Measurements from ENCODE around the gene CAV1. TPM values are rescaled to one million over a fixed set of nuclear protein-coding genes. Genes with fewer than 3 reads are reported as not detected.

The CAV1 gene
- polyA plus RNA-seq, 1 donor from 2014 or later: not detected

DNA sequence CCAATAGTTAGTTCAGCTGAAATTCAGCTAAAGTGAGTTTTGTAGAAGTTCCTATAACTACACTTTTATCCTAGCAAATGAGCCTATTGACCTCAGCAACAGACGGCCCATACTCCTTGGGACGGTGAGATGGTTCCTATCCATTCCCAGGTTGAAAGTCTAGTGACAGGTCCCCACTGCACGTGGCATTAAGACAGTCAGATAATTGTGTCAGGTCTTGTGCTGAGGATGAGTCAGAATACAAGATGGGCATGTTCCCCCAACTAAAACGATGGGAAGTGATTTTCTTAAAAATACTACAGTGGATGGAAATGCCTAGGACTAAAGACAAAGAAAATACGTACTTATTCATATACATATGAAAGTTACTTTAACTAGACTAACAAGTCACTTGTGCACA, 2.1 kb downstream of the CAV1 start:
- Histone ChIP-seq H3K9me2 (ENCODE audit: insufficient read depth, low read length) (no peaks in the 10 kb centered on the region), H2AFZ (ENCODE audit: low read depth, low read length) (no peak overlapping the region), H3K27me3 (ENCODE audit: insufficient read depth, low read depth, low read length) (peaks cover 56% of the 10 kb centered on the region), H3K27ac (ENCODE audit: low read length) (no peak overlapping the region), H4K20me1 (ENCODE audit: insufficient read depth) (no peaks in the 10 kb centered on the region), H3K4me2 (ENCODE audit: low read length) (peak overlapping the region; percentile 94), H3K9ac (ENCODE audit: low read length) (no peak overlapping the region), H3K9me3 (ENCODE audit: low read length) (no peaks in the 10 kb centered on the region), H3K79me2 (replicated peaks; ENCODE audit: insufficient read depth, low read length) (no peaks in the 10 kb centered on the region), H3F3A (ENCODE audit: insufficient read depth, low read length, poor library complexity, severe bottlenecking) (no peaks in the 10 kb centered on the region), H3K36me3 (ENCODE audit: insufficient read depth, low read length) (no peaks in the 10 kb centered on the region), H3K4me3 (ENCODE audit: low read length) (peak overlapping the region; percentile 74)
- TF ChIP-seq, protein P1, sequence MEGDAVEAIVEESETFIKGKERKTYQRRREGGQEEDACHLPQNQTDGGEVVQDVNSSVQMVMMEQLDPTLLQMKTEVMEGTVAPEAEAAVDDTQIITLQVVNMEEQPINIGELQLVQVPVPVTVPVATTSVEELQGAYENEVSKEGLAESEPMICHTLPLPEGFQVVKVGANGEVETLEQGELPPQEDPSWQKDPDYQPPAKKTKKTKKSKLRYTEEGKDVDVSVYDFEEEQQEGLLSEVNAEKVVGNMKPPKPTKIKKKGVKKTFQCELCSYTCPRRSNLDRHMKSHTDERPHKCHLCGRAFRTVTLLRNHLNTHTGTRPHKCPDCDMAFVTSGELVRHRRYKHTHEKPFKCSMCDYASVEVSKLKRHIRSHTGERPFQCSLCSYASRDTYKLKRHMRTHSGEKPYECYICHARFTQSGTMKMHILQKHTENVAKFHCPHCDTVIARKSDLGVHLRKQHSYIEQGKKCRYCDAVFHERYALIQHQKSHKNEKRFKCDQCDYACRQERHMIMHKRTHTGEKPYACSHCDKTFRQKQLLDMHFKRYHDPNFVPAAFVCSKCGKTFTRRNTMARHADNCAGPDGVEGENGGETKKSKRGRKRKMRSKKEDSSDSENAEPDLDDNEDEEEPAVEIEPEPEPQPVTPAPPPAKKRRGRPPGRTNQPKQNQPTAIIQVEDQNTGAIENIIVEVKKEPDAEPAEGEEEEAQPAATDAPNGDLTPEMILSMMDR (IDR thresholded peaks at IDR 0.05; ENCODE audit: poor library complexity, severe bottlenecking): no peak
- TF ChIP-seq RAD21 (conservative IDR thresholded peaks at IDR 0.05) (no peak), SMC3 (conservative IDR thresholded peaks at IDR 0.05; ENCODE audit: poor library complexity) (no peak), EZH2 (IDR thresholded peaks at IDR 0.05; ENCODE audit: borderline replicate concordance, insufficient read depth, low read length, poor library complexity, severe bottlenecking) (no peak), POLR2AphosphoS5 (IDR thresholded peaks at IDR 0.05) (no peak), EP300 (conservative IDR thresholded peaks at IDR 0.05; ENCODE audit: poor library complexity, severe bottlenecking) (no peak), MXI1 (conservative IDR thresholded peaks at IDR 0.05; ENCODE audit: poor library complexity, severe bottlenecking) (no peak), TAF1 (IDR thresholded peaks at IDR 0.05; ENCODE audit: low read depth) (no peak)
- TF ChIP-seq, protein P2, sequence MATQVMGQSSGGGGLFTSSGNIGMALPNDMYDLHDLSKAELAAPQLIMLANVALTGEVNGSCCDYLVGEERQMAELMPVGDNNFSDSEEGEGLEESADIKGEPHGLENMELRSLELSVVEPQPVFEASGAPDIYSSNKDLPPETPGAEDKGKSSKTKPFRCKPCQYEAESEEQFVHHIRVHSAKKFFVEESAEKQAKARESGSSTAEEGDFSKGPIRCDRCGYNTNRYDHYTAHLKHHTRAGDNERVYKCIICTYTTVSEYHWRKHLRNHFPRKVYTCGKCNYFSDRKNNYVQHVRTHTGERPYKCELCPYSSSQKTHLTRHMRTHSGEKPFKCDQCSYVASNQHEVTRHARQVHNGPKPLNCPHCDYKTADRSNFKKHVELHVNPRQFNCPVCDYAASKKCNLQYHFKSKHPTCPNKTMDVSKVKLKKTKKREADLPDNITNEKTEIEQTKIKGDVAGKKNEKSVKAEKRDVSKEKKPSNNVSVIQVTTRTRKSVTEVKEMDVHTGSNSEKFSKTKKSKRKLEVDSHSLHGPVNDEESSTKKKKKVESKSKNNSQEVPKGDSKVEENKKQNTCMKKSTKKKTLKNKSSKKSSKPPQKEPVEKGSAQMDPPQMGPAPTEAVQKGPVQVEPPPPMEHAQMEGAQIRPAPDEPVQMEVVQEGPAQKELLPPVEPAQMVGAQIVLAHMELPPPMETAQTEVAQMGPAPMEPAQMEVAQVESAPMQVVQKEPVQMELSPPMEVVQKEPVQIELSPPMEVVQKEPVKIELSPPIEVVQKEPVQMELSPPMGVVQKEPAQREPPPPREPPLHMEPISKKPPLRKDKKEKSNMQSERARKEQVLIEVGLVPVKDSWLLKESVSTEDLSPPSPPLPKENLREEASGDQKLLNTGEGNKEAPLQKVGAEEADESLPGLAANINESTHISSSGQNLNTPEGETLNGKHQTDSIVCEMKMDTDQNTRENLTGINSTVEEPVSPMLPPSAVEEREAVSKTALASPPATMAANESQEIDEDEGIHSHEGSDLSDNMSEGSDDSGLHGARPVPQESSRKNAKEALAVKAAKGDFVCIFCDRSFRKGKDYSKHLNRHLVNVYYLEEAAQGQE (IDR thresholded peaks at IDR 0.05; ENCODE audit: borderline replicate concordance): no peak

DNA sequence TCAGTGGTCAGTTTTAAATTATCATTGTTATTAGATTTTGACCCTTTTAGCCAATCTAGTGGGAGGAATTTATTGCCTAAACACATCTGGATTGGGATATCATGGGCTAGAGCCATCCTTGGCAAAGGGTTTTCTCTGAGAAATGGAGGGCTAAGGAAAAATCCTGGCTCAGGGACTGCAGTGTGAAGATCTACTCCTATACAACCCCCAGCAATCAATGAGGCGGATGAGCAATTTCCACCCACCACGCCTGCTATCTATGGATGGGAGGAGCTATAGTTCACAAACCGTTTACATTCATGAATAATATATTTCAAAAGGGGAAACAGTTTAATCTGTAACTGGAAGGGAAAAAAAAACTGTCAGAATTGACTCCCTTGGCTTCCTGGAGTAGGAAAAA, 2.7 kb downstream of the CAV1 start:
- Histone ChIP-seq H3K9ac (ENCODE audit: low read length) (no peak overlapping the region), H3K9me2 (ENCODE audit: insufficient read depth, low read length) (no peaks in the 10 kb centered on the region), H3K4me2 (ENCODE audit: low read length) (no peak overlapping the region), H3K27ac (ENCODE audit: low read length) (no peak overlapping the region), H3K36me3 (ENCODE audit: insufficient read depth, low read length) (no peaks in the 10 kb centered on the region), H3F3A (ENCODE audit: insufficient read depth, low read length, poor library complexity, severe bottlenecking) (no peaks in the 10 kb centered on the region), H3K27me3 (ENCODE audit: insufficient read depth, low read depth, low read length) (peaks cover 56% of the 10 kb centered on the region), H3K9me3 (ENCODE audit: low read length) (no peaks in the 10 kb centered on the region), H4K20me1 (ENCODE audit: insufficient read depth) (no peaks in the 10 kb centered on the region), H3K79me2 (replicated peaks; ENCODE audit: insufficient read depth, low read length) (no peaks in the 10 kb centered on the region), H2AFZ (ENCODE audit: low read depth, low read length) (no peak overlapping the region), H3K4me3 (ENCODE audit: low read length) (no peak overlapping the region)
- TF ChIP-seq MXI1 (conservative IDR thresholded peaks at IDR 0.05; ENCODE audit: poor library complexity, severe bottlenecking): no peak
- no peak for TF ChIP-seq EP300 (conservative IDR thresholded peaks at IDR 0.05; ENCODE audit: poor library complexity, severe bottlenecking)
- TF ChIP-seq POLR2AphosphoS5 (IDR thresholded peaks at IDR 0.05): no peak
